Activated CD8-positive, alpha-beta memory T cell treated with anti-CD3 and anti-CD28 coated beads, Interleukin-2, amount 50 U/mL, for 24 hours (primary cell): ENCODE data around the gene CASKIN2.
"Not testable (repeated sequence)": the region's sequence is repeated elsewhere in the genome, so short reads cannot be mapped to it uniquely, and the experiment has no call there.

Experiments used
- DNase-seq: peaks from one replicate; pipeline ENCODE4 v3.0.0-alpha.2; 2020; ENCODE audit errors: extremely low read depth

CASKIN2 gene

DNA sequence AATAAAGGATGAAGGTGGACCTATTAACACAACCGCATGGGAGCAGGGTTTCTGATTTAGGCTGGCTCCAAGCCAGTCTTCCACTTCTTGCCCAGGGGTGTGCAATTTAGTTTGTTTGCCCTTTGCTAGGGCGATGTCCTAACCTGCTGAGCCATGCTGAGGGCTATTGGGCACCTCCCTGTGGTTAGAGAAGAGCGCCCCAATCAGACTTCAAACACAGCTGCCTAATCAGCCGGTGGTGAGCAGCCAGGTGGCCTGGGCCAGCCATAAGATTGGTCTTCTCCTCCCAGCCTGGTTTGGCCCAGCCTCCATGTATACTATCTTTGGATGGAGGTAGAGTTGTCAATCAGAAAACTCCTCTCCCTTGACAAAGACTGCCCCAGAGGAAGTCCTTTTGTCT is 43.2 kb downstream of the CASKIN2 start:
- no peak for DNase-seq

DNA sequence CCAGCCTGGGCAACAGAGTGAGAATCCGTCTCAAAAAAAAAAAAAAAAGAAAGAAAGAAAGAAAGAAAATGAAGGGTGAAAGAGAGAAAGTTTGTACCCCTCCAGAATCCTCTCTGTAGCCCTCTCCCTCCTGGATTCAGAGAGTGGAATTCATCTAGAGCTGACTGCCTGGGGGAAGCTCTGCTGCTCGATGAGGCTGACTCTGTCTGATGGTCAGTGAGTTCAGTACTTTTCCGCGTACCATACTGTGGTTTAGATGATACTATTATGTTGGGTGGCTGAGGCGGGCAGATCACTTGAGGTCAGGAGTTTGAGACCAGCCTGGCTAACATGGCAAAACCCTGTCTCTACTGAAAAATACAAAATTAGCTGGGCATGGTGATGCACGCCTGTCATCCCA is 44.1 kb downstream of the CASKIN2 start:
- DNase-seq = no peak

DNA sequence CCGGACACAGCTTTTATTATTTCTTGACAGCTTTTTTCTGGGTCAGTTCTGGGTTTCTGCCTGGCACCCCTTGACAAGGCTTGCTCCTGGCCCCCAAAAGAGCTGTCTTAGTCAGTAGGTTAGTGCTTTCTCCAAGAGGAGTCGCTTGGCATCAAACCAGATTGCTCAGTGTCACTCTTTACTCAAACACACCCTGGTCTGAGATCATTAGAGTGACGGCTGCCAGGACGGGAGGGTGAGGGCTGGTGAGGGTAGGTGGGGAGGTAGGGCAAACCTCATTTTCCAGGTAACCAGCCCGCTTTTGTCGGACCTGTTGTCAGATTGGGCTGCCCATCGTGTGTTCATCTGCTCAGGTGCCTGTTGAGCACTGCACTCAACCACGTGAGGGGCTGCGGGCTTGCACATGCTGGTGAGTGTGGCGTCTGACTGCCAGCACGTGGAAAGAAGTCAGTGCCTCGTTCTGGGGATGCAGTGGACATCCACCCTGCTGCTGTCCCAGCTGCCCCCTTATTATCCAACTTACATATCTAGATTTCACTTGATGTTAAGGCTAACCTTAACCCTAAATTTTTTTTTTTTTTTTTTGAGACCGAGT is 46.5 kb downstream of the CASKIN2 start:
- DNase-seq = no peak

DNA sequence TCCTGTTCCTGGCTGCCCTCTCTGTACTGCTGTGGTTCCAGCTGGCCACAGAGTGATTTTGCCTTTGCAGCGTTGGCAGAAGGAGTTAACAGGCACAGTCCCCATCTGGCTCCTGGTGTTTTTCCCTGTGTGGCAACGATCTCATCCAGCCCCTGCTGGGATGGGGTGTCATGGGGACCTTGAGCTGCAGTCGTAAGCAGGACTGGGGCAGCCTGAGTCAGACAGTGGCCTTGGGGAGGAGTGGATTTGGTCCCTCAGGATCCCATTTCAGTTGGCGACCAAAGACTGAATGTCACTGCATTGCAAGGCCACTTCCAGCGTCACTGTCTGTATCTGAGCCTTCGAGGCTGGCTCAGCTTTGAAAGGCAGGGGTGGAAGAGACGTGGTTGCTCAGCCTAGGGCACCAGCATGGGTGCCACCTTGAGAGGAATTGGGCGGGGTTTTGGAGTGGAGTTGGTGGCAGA is 47.0 kb downstream of the CASKIN2 start:
- no peak for DNase-seq

DNA sequence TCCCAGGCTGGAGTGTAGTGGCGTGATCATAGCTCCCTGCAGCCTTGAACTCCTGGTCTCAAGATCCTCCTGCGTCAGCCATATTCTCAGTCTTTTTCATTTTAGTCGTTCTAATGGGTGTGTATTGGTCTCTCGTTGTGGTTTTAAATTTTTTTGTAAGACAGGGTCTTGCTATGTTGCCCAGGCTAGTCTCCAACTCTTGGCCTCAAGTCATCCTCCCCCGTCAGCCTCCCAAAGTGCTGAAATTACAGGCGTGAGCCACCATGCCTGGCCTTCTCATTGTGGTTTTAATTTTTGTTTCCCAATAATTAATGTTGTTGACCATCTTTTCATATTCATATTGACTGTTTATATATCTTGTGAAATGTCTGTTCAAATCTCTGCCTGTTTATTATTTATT is 50.3 kb downstream of the CASKIN2 start:
- DNase-seq = no peak

DNA sequence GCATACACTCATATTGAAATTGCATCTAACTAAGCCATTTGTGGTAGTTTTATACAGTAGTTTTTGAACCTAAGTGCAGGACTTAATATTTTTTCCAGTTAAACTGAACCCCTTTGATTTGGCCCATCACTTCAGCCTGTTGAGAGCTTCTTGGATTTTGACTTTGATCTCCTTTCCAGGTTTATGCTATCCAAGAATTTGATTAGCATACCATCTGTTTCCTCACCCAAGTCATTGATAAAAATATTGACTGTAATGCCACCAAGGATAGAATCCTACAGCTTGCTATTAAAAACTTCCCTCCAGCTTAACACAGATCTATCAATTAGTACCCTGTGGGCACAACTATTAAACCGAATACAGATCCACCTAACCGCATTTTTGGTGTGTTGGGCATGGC is 51.7 kb downstream of the CASKIN2 start:
- no peak for DNase-seq

DNA sequence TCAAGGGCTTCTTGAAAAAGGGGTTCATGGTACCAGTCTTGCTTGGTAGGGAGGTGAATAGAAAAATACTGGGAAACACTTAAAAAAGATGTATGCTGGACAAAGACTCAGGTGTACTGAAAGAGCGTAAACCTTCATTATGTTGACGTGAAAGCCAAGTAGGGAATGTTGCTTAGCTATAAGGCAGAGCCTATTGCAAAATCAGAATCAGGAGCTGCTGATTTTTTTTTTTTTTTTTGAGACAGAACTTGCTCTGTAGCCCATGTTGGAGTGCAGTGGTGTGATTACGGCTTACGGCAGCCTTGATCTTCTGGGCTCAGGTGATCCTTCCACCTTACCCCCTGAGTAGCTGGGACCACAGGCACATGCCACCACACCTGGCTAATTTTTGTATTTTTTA is 55.0 kb downstream of the CASKIN2 start:
- no peak for DNase-seq

DNA sequence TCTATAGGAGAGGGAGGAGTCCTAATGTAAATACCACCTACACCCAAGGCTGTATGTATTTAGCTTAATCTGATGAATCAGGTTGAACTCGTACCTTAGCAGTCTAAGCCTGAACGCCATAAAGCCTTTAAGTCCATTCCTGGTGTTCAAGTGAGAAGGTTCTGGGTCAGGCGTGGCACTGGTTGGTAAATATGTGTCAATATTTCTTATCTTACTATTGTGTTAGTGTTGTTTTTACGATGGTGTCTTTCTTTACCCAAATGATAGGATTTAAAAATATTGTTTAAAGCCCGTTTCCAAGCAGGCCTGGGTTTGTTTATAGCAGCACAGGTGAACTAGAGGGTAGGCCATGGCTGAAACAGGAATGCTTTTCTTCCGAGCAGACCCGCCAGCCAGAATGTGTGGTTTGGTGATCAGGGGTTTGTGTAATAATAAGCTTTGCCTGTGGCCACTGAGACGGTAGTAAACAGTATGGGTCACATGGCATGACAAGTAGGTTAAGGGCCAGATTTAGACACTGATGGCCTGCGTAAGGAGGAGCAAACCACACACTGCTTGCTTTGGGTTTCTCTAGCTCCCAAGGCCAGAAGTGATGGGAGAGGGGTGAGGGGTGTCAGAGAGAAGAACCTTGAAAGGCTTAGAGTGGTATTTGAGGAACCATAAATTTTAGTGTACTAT is 55.6 kb downstream of the CASKIN2 start:
- no peak for DNase-seq

DNA sequence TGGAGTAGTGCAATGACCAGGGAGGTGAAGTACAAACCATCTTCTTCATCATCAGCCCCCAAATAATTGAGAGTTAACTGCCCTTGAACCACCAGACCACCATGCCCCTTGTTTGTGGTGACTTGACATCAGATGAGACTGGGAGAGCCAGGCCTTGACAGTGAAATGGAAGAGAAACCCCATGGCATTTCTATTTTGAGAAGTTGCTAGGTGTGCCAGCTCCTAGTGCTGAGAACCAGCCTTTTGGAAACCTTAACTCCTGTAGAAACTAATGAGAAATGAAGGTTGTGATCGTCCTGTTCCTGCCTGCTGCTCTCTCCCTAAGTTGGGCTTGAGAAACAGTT is 56.1 kb downstream of the CASKIN2 start:
- no peak for DNase-seq

DNA sequence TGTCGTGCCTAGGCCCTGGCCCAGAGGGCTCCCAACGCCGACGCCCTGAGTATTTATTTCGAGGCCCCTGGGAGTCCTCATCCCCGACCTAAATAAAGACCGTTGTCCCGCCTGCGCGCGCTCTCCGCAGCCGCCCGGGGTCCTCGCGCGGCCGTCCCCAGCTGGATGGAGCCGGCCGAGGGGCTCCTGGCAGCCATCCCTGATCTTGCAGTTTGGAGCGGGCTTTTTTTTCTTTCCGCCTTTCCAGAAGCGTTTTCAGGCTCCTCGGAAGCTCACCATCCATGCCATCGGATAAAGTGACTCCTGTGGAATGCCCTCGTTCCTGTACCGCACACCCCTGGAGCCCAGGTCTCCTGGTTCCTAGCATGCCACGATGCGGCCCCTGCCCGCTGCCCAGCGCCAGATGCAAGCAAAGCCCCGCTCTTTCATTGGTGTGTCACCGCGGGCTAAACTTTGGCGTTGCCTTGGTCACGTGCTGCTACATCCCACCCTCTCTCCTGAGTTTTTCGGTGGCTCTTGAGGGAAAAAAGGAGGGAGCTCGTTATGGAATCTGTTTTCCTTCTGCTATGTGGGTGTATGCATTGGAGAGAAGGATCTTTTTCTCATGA is 58.2 kb downstream of the CASKIN2 start:
- DNase-seq = no peak

DNA sequence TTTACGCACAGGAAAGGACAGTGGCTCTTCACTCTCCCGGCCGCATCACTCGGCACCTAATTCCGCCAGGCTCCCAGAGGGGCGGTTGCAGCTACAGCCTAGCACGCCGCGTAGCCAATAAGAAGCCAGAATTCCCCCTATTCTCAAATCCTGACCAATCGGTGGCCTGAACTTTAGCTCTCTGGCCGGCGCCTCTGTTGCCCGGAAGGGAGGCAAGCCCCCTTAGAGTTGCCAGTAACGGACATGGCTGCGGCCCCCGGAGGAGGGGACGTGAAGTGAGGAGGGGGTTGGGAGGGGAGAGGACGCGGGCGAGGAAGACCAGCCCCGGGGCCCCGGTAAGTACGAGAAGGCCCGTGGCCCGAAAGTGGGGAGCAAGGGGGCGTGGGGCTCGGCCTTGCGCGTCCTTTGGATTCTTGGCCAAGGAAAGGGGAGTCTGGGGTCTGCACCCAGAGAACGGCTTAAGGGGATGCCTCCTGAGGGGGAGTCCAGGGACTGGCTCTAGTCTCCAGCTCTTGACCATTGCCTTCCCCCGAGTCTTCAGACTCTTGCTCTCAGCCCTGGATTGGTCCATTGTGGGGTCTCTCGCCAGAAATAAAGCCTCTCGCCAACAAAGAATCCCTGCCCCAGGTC is 58.8 kb downstream of the CASKIN2 start, which contains the start of gene TMEM94:
TMEM94 (plus strand) TSS at position 219 of the 630 bp plus-strand sequence. CDS start 15,271 bp downstream, outside the sequence.
- DNase-seq = peak; percentile 81

DNA sequence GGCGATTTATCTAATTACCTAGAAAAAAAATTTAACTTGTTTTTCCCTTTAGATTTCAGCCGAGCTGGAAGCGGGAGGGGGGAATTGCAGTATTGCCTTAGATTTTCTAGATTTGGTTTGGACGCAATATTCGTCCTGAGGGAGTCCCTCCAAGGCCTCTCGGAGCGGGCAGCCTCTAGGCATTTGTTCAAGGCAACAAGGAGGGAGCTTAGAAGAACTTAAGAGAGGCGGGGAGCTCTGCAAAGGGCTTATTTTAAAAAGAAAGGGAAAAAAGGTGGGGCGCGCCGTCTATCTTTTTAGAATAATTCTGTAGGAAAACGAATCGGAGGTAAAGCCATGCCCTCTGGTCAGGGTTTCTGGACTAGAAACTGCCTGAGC is 59.3 kb downstream of the CASKIN2 start:
- DNase-seq = no peak

DNA sequence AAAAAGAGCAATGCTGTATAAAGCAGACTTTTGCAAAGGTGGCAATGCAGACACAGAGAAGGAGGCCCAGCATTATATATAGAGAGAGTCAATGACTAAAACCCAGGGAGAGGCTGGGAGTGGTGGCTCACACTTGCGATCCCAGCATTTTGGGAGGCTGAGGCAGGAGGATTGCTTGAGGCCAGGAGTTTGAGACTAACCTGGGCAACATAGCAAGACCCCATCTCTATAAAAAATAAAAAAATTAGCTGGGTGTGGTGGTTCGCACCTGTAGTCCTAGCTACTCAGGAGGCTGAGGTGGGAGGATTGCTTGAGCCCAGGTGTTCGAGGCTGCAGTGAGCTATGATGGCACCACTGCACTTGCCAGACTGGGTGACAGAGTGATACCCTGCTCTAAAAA is 60.7 kb downstream of the CASKIN2 start:
- DNase-seq = not testable (repeated sequence)

DNA sequence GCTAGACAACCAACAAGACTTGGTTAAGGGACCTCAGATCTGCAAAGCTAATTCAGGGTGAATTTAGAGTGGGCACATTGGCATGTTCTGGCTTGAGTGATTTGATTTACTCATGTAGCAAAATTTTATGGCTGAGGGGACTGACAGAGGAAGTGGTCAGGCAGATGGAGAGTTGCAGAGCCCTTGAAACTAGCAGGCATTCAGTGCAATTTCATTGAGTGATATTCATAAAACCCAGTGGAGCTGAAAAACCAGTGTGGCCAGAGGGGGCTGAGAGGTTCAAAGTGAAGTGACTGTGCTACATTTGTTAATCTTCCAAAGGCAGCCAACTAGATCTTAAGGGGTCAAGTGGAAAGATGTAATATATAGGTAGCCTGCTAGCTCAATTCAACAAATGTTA is 61.1 kb downstream of the CASKIN2 start:
- no peak for DNase-seq

DNA sequence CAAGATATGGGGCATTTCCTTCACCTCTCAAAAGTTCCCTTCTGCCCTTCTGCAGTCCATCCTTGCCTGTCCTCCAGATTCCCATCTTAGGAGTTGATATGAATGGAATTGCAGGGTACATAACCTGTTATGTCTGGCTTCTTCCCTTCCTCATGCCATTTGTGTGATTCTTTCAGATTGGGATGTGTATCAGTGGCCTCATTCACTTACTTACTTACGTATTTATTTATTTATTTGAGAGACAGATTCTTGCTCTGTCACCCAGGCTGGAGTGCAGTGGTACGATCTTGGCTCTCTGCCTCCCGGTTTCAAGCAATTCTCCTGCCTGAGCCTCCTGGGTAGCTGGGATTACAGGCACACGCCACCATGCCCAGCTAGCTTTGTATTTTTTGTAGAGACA is 65.1 kb downstream of the CASKIN2 start:
- no peak for DNase-seq
